SK-N-MC (cell line): ENCODE measurements around the gene IDUA.

ENCODE experiments used
- EZH2 ChIP-seq: fragments of 200-600 bp; sonication (generic); IDR thresholded peaks from one replicate; pipeline ENCODE4 v1.6.1; 2017; ENCODE audit warnings: antibody characterized with exemption
- FOXP2 ChIP-seq: optimal IDR thresholded peaks from 2 replicates; pipeline ENCODE3; 2011; ENCODE audit warnings: mild to moderate bottlenecking, moderate library complexity; ENCODE audit not compliant: insufficient read depth; ENCODE audit errors: extremely low read length, control extremely low read depth
- POLR2AphosphoS5 ChIP-seq: IDR thresholded peaks from 2 replicates; pipeline ENCODE4 v1.6.1; 2012; ENCODE audit warnings: mild to moderate bottlenecking, low read depth, low read length, borderline replicate concordance

DNA sequence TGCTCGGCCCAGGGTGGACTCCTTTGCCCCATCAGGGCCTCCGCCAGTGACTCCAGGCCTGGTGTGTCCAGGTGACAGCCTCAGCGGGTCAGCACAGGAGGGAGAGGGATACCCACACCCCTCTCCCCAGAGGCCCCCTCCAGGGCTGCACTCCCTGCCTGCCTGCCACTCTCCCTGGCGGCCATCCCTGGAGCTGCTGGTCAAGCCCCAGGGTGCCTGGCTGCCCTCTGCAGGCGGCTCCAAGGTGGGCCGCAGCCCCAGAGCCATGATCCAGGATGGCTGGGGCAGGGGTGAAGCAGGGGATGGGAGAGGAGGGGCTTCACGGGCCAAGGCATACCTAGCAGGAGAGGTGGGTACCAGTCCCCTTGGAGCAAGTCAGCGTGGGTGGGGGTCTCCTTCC lies 28.3 kb downstream of the IDUA start:
- no peak for TF ChIP-seq POLR2AphosphoS5
- TF ChIP-seq EZH2, result no peak
- TF ChIP-seq FOXP2, result no peak
